ENCODE measurements around the gene DUOX1.

GRCh38 chr15:45141386-45141785 is 11.6 kb downstream of the DUOX1 start:
- TF ChIP-seq ADNP (tag; IDR thresholded peaks at IDR 0.05), result no peak
- TF ChIP-seq, protein P1, sequence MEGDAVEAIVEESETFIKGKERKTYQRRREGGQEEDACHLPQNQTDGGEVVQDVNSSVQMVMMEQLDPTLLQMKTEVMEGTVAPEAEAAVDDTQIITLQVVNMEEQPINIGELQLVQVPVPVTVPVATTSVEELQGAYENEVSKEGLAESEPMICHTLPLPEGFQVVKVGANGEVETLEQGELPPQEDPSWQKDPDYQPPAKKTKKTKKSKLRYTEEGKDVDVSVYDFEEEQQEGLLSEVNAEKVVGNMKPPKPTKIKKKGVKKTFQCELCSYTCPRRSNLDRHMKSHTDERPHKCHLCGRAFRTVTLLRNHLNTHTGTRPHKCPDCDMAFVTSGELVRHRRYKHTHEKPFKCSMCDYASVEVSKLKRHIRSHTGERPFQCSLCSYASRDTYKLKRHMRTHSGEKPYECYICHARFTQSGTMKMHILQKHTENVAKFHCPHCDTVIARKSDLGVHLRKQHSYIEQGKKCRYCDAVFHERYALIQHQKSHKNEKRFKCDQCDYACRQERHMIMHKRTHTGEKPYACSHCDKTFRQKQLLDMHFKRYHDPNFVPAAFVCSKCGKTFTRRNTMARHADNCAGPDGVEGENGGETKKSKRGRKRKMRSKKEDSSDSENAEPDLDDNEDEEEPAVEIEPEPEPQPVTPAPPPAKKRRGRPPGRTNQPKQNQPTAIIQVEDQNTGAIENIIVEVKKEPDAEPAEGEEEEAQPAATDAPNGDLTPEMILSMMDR (IDR thresholded peaks at IDR 0.05 in 2 of 3, conservative IDR thresholded peaks at IDR 0.05 in 1 of 3; ENCODE audit: insufficient read depth in 2 of 3, low read depth in 1 of 3, low read length in 3 of 3), result no peak
- no peak for TF ChIP-seq CBX8 (IDR thresholded peaks at IDR 0.05; ENCODE audit: borderline replicate concordance, extremely low read depth, low read depth, low read length, poor library complexity, severe bottlenecking)
- TF ChIP-seq POLR2AphosphoS5 (IDR thresholded peaks at IDR 0.05; ENCODE audit: control insufficient read depth, insufficient read depth, low read depth, low read length), result no peak
- TF ChIP-seq JUND (IDR thresholded peaks at IDR 0.05; ENCODE audit: borderline replicate concordance, low read depth, low read length), result no peak
- no peak for TF ChIP-seq JUND (tag; IDR thresholded peaks at IDR 0.05; ENCODE audit: borderline replicate concordance, low read depth, low read length)
- no peak for TF ChIP-seq NONO (IDR thresholded peaks at IDR 0.05; ENCODE audit: low read depth in 2 of 2, low read length in 1 of 2)
- no peak for TF ChIP-seq ZNF232 (CRISPR knock-in tag; IDR thresholded peaks at IDR 0.05)
- no peak for TF ChIP-seq RAD21 (CRISPR knock-in tag; conservative IDR thresholded peaks at IDR 0.05 in 1 of 2, IDR thresholded peaks at IDR 0.05 in 1 of 2)
- TF ChIP-seq ZNF408 (CRISPR knock-in tag; IDR thresholded peaks at IDR 0.05; ENCODE audit: low read depth), result no peak
- no peak for TF ChIP-seq ZNF586 (CRISPR knock-in tag; conservative IDR thresholded peaks at IDR 0.05)
